NCI-H1694 treated with DMSO at 0.1 percent for 48 hours (cell line): Measurements from ENCODE around the gene GOLGA6L7.
"Not testable (repeated sequence)": the region's sequence is repeated elsewhere in the genome, so short reads cannot be mapped to it uniquely, and the experiment has no call there.

Experiments
- DNase-seq: peaks from one replicate; lab custom pipeline; 2025; lab: John Stamatoyannopoulos, UW

Gene GOLGA6L7

DNA sequence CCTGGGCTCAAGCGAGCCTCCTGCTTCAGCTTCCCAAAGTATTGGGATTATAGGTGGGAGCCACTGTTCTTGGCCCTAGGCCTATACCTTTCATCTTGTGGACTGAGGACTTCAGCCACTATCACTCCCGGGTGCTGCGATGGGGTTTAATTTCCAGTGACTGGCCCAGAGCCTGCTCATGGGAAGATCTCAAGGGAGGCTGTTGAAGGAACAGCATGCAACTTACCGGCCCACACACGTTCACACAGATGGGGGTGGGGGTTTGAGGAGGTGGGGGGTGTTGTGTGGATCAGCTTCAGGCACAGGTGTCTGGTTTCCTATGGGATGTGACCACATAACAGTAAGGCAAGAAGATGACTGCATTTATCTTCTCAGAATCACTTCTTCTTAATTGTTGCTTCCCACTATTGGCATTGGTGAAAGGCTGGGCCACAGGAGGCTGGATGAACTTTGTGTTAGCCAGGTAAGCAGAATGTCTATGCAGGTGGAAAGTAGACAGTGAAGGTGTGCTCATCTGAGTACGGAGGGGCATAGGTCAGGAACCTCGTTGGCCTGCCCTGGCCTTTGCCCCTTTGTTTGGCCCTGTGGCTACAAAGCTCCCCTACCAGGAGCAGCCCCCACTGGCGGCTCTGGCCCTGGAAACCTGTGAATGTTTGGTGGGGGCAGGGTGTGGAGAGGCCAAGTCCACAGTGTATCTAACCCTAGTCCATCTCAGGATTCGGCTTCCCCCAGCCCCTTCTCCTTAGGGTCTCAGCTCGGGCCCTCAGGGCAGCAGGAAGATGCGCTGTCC, 35.9 kb upstream of the GOLGA6L7 start:
- DNase-seq = no peak

DNA sequence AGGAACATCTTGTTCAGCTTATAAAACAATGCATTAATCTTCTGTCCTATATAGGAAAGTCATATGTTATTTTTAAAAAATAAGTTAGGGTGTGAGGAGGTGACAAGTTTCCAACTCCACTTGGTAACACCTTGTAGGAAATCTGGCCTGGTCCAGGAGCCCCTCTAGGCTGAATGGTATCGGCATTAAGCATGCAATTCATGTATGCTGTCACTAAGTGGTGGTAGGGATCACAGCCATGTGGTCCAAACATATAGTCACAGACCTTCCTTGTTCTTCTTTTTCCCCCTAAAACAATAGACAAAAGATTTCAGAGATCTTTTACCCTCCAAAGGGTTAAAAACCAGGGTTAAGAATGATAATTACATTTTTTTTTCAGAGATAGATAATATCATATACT, 33.2 kb upstream of the GOLGA6L7 start:
- no peak for DNase-seq

DNA sequence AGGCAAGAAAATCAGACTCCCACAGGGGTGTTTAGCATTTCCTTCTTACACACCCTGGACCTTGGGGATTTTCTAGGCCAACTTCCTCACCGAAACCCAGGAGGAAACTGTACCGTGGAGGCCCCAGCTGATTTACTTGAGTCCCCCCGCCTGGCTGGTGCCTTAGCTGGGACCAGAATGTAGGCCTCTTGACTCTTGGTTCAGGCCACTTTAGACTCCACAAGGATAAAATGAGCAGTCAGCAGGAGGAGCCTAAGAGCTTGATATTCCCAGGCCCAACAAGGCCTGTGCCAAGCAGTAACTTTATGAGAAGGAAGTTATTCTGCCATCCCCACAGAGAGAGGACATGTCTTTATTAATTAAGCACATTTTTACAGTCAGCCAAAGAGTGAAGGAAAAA, 32.7 kb upstream of the GOLGA6L7 start:
- DNase-seq = no peak

DNA sequence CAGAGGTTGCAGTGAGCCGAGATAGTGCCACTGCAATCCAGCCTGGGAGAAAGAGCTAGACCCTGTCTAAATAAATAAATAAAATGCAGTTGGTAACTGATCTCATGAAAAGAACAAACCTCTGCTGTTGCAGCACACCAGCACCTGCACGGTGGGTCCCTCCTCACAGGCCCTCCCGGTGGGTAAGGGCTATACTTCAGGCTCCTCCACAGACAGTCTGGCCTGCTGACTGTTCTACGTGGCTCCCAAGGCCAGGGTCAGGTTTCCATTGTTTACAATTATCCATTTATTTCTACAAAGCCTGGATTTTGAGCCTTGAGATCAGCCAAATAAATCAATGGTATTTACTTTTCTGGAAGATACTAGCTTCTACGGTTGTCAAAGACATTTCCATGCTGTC, 32.2 kb upstream of the GOLGA6L7 start:
- no peak for DNase-seq

DNA sequence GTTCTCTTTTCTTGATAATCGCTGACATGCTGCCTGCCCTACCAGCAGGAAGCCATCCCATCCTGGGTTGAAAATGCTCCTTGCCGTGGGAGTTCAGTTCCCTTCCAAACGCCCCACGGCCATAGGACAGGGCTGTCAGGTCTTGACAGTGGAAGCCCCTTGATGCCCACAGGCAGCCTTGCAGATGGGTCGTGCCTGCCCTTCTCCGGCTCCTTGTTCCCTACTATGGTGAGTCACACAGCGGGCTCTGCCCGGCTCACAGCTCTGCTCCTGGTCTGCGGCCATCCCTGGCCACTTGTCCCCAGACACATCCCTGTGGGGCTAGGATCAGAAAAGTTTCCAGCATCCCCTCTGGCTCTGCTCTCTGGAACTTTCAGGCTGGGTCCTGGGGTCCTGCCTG, 31.1 kb upstream of the GOLGA6L7 start:
- DNase-seq = no peak

DNA sequence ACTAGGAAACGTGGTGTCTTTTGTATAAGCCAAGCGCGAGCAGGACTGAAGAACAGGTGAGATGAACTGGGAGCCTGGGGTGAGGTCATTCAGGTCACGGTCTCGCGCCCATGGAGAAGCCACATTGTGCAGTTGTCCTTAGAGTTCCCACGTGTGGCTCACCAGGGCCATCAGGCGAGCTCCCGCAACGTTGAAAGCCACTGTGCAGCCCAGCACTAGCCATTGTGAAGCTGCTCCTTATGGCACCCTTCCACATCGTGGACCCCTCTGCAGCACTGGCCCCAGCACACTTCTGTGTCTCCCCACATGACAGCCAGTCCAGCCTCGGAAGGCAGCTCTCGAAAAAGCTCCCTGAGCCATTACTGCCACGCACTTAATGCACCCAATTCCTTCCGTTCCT, 29.8 kb upstream of the GOLGA6L7 start:
- no peak for DNase-seq

DNA sequence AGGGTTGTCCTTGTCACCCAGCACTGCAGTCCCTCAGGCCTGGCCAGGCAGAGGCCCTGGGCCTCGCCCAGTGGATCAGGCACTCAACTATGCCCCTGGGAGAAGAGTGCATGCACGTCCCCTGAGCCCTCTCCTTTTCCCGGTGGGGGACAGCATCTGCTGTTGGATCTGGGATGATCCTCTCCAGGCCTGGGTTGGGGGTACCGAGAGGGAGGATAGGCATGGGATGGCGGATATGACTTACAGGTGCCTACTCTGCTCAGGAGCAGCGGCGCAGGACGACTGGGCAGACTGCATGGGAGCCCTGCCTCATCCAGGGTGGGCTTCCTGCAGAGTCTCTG, 28.4 kb upstream of the GOLGA6L7 start:
- no peak for DNase-seq

DNA sequence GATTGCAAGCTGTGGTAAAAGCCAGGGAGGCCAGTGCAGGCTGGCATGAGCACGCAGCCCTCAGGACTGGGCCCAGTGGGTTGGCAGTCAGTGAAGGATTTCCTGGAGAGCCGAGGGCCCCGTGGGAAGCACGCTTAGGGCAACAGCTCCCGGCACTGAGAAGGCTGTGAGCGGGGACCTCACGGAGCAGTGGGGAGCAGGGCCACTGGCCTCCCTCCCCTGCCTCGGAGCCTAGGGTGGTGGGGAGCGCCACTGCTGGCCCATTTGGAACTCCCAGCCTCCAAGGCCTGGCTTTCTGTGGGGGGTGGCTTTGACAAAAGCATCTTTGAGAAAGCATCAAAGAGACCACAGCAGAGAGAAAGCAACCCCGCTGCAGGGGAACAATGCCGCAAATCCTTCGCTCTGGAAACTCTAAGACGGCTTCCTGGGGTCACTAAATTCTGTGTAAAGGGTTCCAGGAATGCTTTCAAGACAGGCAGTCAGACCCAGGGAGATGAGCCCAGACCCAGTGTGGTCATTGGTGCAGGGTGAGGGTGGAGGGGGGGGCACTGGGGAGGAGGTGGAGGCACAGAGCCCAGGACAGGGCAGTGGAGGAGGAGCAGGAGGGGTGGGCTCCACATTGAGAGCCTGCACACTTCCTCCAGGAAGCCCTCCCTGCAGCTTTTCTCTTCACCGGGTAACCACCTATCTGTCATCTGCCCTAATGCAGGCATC, 27.8 kb upstream of the GOLGA6L7 start:
- DNase-seq = no peak

DNA sequence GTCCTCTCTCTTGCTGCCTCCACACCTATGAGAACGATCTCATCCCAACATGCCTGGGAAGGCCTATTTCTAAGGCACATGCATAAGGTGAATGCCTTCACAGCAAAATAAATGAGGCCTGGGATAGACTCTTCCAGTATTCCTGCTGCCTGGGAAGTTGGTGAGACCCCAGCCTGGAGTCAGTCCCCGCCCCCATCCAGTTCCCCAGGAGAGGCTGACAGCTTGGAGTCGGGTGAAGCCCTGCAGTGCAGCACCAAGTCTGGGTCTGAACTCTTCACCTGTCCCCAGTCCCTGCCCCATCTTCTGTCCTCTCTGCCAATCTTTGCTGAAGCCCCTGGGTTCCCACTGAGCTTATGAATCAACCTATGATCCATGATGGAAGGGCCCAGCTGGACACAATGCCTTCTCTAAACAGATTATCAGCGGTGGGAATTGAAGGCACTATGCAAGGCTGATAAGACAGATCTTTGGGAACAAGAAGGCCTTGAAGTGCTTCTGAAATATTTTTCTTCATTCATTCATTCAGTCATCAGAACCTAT, 27.1 kb upstream of the GOLGA6L7 start:
- no peak for DNase-seq

DNA sequence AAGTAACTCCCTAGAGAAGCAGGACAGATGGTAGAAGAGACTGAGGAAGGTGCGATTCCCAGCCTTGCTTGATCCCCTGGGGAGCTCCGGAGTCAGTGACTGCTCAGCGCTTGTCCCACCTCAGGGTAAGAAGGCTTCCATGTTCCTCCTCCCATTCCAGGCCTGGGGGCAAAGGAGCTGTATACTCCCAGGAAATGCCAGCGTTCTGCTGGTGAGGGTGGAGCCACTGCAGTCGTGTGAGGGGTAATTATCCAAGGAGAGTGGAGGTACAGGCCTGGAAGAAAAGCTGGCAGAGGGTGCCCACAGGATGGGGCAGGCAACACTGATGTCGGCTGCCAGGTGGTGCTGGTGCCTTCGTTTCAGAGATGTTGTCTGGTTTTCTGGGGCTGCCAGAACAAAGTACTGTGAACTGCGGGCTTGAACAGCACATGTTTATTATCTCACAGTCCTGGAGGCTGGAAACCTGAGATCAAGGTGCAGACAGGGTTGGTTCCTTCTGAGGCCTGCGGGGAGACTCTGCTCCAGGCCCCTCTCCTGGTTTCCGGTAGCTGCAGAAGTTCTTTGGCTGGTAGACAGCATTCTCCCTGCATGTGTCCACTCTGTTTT, 25.2 kb upstream of the GOLGA6L7 start:
- no peak for DNase-seq

DNA sequence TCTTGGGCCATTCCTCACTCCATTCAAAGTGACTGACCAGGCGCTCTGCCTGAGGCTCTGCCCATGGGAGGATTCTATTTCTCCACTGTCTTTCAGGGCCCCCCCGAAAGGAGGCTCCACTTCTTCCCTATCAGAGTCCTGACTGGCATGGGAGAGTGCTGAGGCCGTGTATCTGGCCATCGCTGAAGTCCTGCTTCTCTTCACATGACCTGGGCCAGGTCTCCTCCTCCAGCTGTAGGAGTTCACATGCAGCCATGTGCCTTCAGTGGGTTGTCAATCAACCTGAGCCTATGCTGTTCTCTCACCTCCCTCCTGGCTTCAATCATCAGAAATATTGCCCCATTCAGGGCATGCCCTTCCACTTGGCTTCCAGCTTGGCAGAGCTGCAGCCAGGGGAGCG, 24.6 kb upstream of the GOLGA6L7 start:
- DNase-seq = no peak

DNA sequence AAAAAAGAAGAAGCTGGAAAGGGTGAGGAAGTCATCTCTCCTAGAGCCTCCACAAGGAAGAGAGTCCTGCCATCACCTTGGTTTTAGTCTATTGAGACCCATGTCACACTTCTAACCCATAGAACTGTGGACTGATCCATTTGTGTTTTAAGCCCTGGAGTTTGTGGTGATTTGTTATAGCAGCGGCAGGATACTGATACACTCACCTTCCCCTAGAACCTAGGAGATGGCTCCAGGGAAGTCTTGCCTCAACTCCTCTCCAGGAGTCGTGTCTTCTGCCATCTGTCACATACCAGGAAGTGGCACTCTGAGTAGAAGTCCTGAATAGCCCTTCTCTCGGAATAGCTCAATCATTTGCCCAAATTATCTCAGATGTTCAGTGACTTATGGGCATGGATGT, 22.7 kb upstream of the GOLGA6L7 start:
- DNase-seq = no peak

DNA sequence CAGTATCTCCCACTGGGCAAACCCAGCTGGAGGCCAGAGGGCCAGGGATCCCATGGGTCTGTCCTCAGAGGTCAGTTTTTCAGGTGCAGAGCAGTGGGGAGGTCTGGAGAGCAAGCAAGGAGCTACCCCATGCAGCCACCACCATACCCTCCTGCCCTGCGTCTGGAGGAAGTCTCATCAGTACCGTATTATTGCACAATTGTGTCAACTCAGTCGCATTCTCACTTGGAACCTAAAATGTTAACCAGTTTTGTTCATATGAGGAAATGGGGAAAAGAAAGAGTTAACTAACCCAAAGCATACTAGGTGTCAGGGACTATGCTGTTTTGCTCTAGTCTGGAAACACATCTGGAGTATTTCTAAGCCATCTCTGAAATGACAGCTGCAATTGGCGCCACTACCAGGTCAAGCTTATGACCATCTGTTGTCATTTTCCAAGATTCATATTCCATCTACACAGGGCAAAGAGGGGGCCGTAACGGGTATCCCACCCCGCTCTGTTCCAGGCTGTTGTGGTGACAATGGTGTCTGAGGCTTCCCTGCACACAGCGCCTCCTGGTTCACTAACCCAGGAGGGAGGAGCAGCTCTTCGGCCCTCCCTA, 20.4 kb upstream of the GOLGA6L7 start:
- no peak for DNase-seq

DNA sequence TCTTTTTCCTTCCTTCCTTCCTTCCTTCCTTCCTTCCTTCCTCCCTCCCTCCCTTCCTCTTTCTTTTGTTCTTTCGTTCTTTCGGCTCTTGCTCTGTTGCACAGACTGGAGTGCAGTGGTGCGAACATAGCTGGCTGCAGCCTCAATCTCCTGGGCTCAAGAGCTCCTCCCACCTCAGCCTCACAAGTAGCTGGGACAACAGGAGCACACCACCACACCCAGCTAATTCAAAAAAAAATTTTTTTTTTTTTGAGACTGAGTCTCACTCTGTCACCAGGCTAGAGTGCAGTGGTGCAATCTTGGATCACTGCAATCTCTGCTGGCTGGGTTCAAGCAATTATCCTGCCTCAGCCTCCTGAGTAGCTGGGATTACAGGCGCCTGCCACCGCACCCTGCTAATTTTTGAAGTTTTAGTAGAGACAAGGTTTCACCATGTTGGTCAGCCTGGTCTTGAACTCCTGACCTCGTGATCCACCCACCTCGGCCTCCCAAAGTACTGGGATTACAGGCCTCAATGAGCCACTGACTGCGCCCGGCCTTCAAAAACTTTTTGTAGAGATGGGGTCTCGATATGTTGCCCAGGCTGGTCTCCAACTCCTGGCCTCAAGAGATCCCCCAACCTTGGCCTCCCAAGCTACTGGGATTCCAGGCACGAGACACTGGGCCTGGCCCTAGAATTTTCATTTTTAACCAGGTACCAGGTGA, 13.3 kb upstream of the GOLGA6L7 start:
- not testable (repeated sequence) for DNase-seq

DNA sequence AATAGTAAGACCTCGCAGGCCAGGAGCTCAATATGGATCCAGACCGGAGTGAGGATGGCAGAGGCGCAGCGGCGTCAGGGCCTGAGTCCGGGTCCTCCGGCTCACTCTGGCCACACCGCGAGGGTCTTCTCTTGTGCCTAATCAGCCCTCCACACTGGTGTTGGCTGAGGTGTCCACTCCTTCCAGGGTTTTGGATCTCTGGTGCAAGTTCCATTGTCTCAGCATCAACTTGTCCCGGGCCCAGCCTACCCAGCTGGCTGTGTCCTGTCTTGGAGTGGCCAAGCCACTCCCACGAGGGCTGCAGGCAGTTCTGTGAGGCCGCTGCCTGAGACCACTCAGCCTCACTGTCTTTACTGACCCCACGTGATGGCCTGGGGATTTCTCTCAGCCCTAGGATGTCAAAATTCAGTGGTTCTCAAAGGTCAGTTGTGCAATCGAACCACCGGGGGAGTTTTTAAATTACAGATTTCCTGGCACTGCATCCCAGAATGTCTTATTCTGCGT, 12.6 kb upstream of the GOLGA6L7 start:
- DNase-seq = no peak

DNA sequence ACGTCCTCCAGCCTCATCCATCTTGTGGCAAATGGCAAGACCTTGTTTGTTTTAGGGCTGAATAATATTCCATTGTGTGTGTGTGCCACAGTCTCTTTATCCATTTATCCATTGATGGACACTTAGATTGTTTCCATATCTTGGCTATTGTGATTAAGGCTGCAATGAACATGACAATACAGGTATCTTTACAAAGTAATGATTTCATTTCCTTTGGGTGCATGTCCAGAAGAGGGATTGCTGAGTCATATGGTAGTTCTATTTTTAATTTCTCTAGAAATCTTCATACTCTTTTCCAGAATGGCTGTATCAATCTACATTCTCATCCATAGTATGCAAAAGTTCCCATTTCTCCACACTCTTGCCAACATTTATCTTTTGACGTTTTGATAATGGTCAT, 6.1 kb upstream of the GOLGA6L7 start:
- DNase-seq = not testable (repeated sequence)

DNA sequence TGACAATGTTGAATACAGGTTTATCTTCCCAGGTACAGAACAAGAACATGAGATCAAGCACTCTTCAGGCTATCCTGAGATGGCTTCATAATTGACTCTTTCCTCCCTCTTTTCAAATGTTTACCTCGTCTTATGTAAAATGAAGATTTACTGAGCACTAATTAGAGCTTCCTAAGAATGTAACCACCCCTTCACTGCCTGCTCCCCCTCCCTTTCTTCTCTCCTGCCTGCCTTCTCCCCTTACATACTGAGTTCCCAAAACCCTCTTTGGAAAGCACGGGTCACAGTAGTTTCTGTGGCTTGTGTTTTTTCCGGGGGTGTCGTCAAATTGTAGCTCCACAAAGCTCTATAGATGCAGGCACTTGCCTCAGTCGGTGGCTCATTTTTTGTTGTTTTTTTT, 5.2 kb upstream of the GOLGA6L7 start:
- not testable (repeated sequence) for DNase-seq

DNA sequence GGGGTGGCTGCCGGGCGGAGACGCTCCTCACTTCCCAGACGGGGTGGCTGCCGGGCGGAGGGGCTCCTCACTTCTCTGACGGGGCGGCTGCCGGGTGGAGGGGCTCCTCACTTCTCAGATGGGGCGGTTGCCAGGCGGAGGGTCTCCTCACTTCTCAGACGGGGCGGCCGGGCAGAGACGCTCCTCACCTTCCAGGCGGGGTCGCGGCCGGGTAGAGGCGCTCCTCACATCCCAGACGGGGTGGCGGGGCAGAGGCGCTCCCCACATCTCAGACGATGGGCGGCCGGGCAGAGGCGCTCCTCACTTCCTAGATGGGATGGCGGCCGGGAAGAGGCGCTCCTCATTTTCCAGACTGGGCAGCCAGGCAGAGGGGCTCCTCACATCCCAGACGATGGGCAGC, 1.3 kb upstream of the GOLGA6L7 start:
- not testable (repeated sequence) for DNase-seq

DNA sequence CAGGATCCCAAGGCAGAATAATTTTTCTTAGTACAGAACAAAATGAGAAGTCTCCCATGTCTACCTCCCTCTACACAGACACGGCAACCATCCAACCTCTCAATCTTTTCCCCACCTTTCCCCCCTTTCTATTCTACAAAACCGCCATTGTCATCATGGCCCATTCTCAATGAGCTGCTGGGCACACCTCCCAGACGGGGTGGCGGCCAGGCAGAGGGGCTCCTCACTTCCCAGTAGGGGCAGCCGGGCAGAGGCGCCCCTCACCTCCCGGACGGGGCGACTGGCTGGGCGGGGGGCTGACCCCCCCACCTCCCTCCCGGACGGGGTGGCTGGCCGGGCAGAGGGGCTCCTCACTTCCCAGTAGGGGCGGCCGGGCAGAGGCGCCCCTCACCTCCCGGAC, 827 bp upstream of the GOLGA6L7 start:
- DNase-seq = not testable (repeated sequence)

DNA sequence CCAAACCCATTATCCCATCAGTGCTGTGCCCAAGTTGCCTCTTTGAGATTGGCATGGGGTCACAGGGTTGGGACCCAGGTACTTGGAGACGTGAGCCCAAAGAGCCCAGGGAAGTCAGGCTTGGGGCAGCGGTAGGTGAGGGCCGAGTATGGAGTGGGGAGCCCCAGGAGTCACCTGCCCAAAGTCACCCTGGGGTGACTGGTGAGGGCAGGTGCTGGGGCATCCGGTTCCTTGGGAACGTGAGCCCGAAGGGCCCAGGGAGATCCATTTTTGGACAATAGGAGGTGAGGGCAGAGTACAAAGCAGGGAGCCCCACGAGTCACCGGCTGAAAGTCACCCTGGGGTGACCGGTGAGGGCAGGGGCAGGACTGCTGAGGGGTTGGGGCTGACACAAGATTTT, 485 bp downstream of the GOLGA6L7 start:
- DNase-seq = not testable (repeated sequence)

DNA sequence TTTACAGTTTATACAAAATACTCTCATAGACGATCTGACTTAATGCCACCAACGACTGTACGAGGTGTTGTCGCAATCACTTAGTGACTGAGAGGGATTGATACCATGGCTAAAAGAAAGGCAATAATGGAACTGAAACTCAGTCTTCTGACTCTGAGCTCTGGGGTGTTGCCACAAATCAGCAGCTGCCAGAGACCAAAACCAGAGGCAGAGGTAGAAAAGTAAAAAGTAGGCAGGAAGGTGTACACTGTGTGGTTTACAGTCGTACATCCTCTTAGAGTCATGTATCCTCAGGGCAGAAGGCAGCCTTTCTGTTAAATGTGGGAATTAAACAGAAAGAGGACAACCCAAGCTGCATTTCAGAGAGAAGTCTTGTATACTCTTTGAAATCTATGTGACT, 1.2 kb downstream of the GOLGA6L7 start:
- not testable (repeated sequence) for DNase-seq

DNA sequence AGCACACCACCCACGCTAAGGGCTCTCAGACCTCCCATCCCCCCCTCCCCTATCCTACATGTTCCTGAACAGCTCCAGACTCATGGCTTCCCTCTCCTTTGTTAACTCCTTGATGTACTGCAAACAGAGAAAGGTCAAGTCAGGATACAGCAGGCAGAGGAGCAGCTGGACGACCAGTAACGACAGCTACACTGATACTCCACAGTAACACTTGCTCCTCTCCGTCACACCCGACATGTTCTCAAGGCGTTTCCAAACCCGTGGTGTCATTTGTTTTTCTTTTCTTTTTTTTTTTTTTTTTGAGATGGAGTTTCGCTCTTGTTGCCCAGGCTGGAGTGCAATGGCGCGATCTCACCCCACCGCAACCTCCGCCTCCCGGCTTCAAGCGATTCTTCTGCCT, 4.3 kb downstream of the GOLGA6L7 start:
- DNase-seq = not testable (repeated sequence)
